BJ (cell line): ENCODE data around the gene DGKQ. TPM values are rescaled to one million over a fixed set of nuclear protein-coding genes. Genes with fewer than 3 reads are reported as not detected.

Experiments used
- CTCF ChIA-PET: fragments of 350-600 bp; formaldehyde crosslinking; extraction: SDS; loops from one replicate; lab custom pipeline; 2021; ENCODE audit warnings: antibody characterized with exemption, inconsistent platforms; lab: Yijun Ruan, JAX
- POLR2A ChIA-PET: fragments of 300-600 bp; sonication (Branson Sonifier 250); formaldehyde crosslinking; extraction: SDS; loops from one replicate; lab custom pipeline; 2021; ENCODE audit warnings: antibody characterized with exemption; lab: Charles Lee
- DNase-seq: peaks from one replicate; pipeline ENCODE4 v3.0.0-alpha.2; 2011; ENCODE audit warnings: low read depth
- H3K27me3 ChIP-seq: 2 replicates; pipeline ENCODE4 v1.6.0; 2011; ENCODE audit warnings: low read length; ENCODE audit not compliant: control insufficient read depth, insufficient read depth
- H3K36me3 ChIP-seq: 2 replicates; pipeline ENCODE4 v1.5.1; 2011; ENCODE audit warnings: low read length; ENCODE audit not compliant: control insufficient read depth, insufficient read depth
- H3K4me3 ChIP-seq: 2 replicates; pipeline ENCODE4 v1.5.1; 2011; ENCODE audit warnings: low read depth, mild to moderate bottlenecking, control low read depth, low read length
- CTCF ChIP-seq: IDR thresholded peaks from 2 replicates; pipeline ENCODE4 v1.5.1; 2011; ENCODE audit warnings: low read depth, mild to moderate bottlenecking, control low read depth, inconsistent platforms, low read length, moderate library complexity; ENCODE audit not compliant: insufficient read depth
- polyA plus RNA-seq: library from polyadenylated mRNA; depleted of rRNA; stranded (reverse); fragments of >200 nt; gene quantifications from 2 replicates; pipeline ENCODE4 v1.2.3, GENCODE V29; 2011

DGKQ gene
- polyA plus RNA-seq, 1 experiment = 6.5 TPM

DNA sequence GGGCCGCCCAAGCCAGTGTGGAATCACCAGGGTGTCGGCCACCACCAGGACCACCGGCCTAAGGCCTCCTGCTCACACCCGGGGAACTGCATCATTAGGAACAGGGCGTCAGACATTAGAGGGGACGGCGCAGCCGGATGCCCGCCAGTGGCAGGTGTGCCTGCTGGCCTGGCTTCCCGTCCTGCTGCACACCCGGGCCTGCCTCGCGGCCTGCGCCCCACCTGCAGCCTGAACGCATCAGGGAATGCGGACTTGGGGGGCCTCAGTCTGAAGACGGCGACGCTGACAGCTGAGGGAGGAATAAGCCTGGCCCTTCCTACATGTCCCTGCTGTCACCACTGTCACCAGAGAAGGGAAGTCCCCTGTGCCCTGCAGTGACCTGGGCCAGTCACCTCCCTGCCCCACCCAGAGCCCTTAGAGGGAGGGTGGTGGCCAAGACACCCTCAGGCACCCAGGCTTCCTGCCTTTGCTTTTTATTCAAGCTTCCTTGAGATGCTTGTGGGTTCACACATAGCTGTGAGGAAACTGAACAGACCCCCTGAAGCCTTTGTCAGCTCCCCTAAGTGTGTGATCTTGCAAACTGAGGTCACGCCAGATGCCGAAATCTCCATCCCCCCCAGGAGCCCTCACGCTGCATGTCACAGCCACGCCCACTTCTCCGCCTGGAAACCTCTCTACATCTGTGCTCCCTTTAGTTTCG, 3.2 kb downstream of the DGKQ start:
- ChIA-PET CTCF (no interaction called here), POLR2A (no interaction called here)
- no peak for TF ChIP-seq CTCF

GRCh38 chr4:968621-969394, 4.6 kb downstream of the DGKQ start:
- Histone ChIP-seq H3K36me3 (peaks cover 18% of the 10 kb centered on the region), H3K4me3 (no peak overlapping the region), H3K27me3 (no peaks in the 10 kb centered on the region)
- CTCF ChIA-PET = no interaction called here
- no peak for DNase-seq
- no peak for TF ChIP-seq CTCF
- POLR2A ChIA-PET = no interaction called here

More for the DNA sequence above, 3.2 kb downstream of the DGKQ start:
- Histone ChIP-seq H3K36me3 (peaks cover 15% of the 10 kb centered on the region), H3K27me3 (no peaks in the 10 kb centered on the region), H3K4me3 (no peak overlapping the region)
- DNase-seq = no peak

GRCh38 chr4:968221-968620, 5.1 kb downstream of the DGKQ start:
- DNase-seq = no peak
- no peak for TF ChIP-seq CTCF
- CTCF ChIA-PET = no interaction called here
- Histone ChIP-seq H3K36me3 (peaks cover 20% of the 10 kb centered on the region), H3K4me3 (no peak overlapping the region), H3K27me3 (no peaks in the 10 kb centered on the region)
- POLR2A ChIA-PET = no interaction called here

GRCh38 chr4:967113-968104, 6.0 kb downstream of the DGKQ start:
- ChIA-PET POLR2A (no interaction called here), CTCF (no interaction called here)
- no peak for TF ChIP-seq CTCF

More at GRCh38 chr4:967113-968104, 6.0 kb downstream of the DGKQ start:
- no peak for DNase-seq
- Histone ChIP-seq H3K27me3 (no peaks in the 10 kb centered on the region), H3K4me3 (no peak overlapping the region), H3K36me3 (peaks cover 25% of the 10 kb centered on the region)
